AG10803 (cell line): ENCODE measurements around the gene TIMM17A.

Source experiments
- DNase-seq: peaks from one replicate; pipeline ENCODE4 v3.0.0; 2010; ENCODE audit warnings: low read depth
- H3K4me3 ChIP-seq: 2 replicates; pipeline ENCODE4 v1.5.1; 2011; ENCODE audit warnings: mild to moderate bottlenecking, low read length, control low read depth
- CTCF ChIP-seq: conservative IDR thresholded peaks from 2 replicates; pipeline ENCODE4 v1.5.1; 2011; ENCODE audit warnings: mild to moderate bottlenecking, low read length, control low read depth, inconsistent platforms

The TIMM17A gene

GRCh38 chr1:201984446-201984845 lies 29.1 kb downstream of the TIMM17A start:
- H3K4me3 ChIP-seq = no peak overlapping the region
- DNase-seq = no peak
- TF ChIP-seq CTCF = no peak

- no peak for DNase-seq
- no peak for TF ChIP-seq CTCF
- H3K4me3 ChIP-seq = no peak overlapping the region
Measured at GRCh38 chr1:201985355-201985754, 30.1 kb downstream of the TIMM17A start.

- TF ChIP-seq CTCF = no peak
- DNase-seq = no peak
- H3K4me3 ChIP-seq = no peak overlapping the region
Measured at GRCh38 chr1:201988601-201989000, 33.3 kb downstream of the TIMM17A start.

- H3K4me3 ChIP-seq = no peak overlapping the region
- no peak for TF ChIP-seq CTCF
- no peak for DNase-seq
Measured at GRCh38 chr1:201989354-201990128, 34.2 kb downstream of the TIMM17A start.

- no peak for DNase-seq
- no peak overlapping the region for H3K4me3 ChIP-seq
- no peak for TF ChIP-seq CTCF
Measured at GRCh38 chr1:201990427-201990826, 35.1 kb downstream of the TIMM17A start.

- TF ChIP-seq CTCF = peak; percentile 77
- peak; percentile 42 for DNase-seq
- no peak overlapping the region for H3K4me3 ChIP-seq
Measured at GRCh38 chr1:201999625-202000238, 44.4 kb downstream of the TIMM17A start.

GRCh38 chr1:202002507-202002906 lies 47.2 kb downstream of the TIMM17A start:
- DNase-seq = no peak
- no peak for TF ChIP-seq CTCF
- no peak overlapping the region for H3K4me3 ChIP-seq
